Pancreas (tissue), 10 donors: ENCODE measurements around the gene TINCR. TPM values are rescaled to one million over a fixed set of nuclear protein-coding genes. Genes with fewer than 3 reads are reported as not detected.
A peak's percentile ranks its signal among the peaks of the same experiment; 100 is the strongest.

Experiments
- ATAC-seq, 4 donors: fragments of 200-7000 bp; cut with Tn5 transposase; one replicate each; pipeline versions ENCODE4 v1.8.0 to v1.9.1; 2020; ENCODE audit warnings: mild to moderate bottlenecking in 4 of 4, moderate library complexity in 4 of 4
- DNase-seq, 6 donors: peaks; one replicate each; pipeline ENCODE4 v3.0.0-alpha.2; 2020
- FAIRE-seq: peaks from 2 replicates; lab custom pipeline; 2012; peaks lifted over from hg19 to GRCh38; lab: Jason Lieb, UNC
- H3K27ac ChIP-seq, 4 donors: fragments of 200-600 bp; sonication (generic); 1 replicate in 3 of 4; 2 replicates in 1 of 4; pipeline versions ENCODE4 v1.5.0 to v1.8.0; 2020
- H3K27me3 ChIP-seq, 4 donors: fragments of 200-600 bp; one replicate each; pipeline ENCODE4 v1.8.0; 2021
- H3K36me3 ChIP-seq, 3 donors: fragments of 200-600 bp; sonication (generic) in 1 of 3; one replicate each; pipeline versions ENCODE4 v1.5.0 to v1.8.0; 2020 to 2021
- H3K4me1 ChIP-seq, 3 donors: fragments of 200-600 bp; one replicate each; pipeline ENCODE4 v1.8.0; 2021
- H3K4me3 ChIP-seq, 4 donors: fragments of 200-600 bp; sonication (generic) in 2 of 4; one replicate each; pipeline versions ENCODE4 v1.5.0 to v1.8.0; 2020 to 2021
- H3K9me3 ChIP-seq, 4 donors: fragments of 200-600 bp; one replicate each; pipeline ENCODE4 v1.8.0; 2021
- CTCF ChIP-seq, 4 donors: fragments of 200-600 bp; sonication (generic) in 3 of 4; IDR thresholded peaks; one replicate each; pipeline versions ENCODE4 v1.5.0 to v1.8.0; 2021; ENCODE audit warnings: antibody characterized with exemption in 4 of 4
- WGBS, 2 donors: extraction: QIAGEN DNeasy Blood & Tissue Kit; methylation state at CpG; one replicate each; pipeline ENCODE4 v1.1.7; 2013; 5-methylcytosine and 5-hydroxymethylcytosine counted together
- intact Hi-C, 3 donors: fragments of 100-400 bp; cut with DNase I; formaldehyde crosslinking; loops; one replicate each; pipeline versions ENCODE4 v1.11.1 to v1.14.2; 2022
- polyA plus RNA-seq, 2 donors: library from polyadenylated mRNA; stranded (reverse); fragments of 200-250 nt; gene quantifications; one replicate each; pipeline ENCODE4 v1.2.3, GENCODE V29; 2013
- total RNA-seq, 6 donors: library from RNA; stranded (reverse); fragmentation: NEBNext Ultra II Directional in 4 of 6; extraction: Animal tissue kit (Norgen Biotek cat#: 25700) in 4 of 6; gene quantifications; one replicate each; pipeline versions ENCODE4 v1.2.1 to v1.2.4, GENCODE V29; 2021 to 2023
- donor health status: healthy with polysubstance abuse.
- donor health status: DM: no; HTN: no; CAD: no; lungs with moderate emphysema.
- donor health status: DM: no; HTN: no; CAD: no.
- donor health status: control.
- donor health status: control.
- donor health status: Bipolar disorder and iron deficiency.
- donor health status: DM: yes; HTN: yes; CAD: no.
- donor health status: DM: no; HTN: no; CAD: no.
- donor health status: DM: no; HTN: no; CAD: no.
- donor health status: DM: yes; HTN: yes; CAD: no.

The TINCR gene
- total and polyA plus RNA-seq, 8 donors, result 0.09 to 0.85 (median 0.22) TPM; not detected in 1

DNA sequence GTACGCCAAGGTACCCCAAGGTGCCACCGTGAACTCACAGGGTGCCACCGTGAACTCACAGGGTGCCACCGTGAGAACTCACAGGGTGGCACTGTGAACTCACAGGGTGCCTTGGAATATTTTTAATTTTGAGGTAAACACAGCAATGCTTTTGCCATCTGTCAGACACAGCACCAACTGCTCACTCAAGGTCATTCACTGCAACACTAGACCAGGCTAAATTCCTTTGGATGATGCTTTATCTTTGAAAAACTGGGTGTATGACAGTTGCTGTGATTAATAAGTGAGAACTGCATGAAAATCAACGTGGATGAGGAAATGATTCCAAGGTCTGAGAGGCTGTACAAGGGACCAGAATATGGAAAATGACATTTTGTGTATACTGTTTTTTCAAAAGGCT is 35.9 kb upstream of the TINCR start:
- H3K27ac ChIP-seq, result peak overlapping the region in 2 of 4 donors; percentile 23 to 39
- TF ChIP-seq CTCF (IDR thresholded peaks at IDR 0.05), result no peak
- no peaks in the 10 kb centered on the region for H3K4me1 ChIP-seq
- no peak for DNase-seq
- H3K27me3 ChIP-seq, result no peaks in the 10 kb centered on the region
- no peaks in the 10 kb centered on the region for H3K9me3 ChIP-seq
- ATAC-seq, result peak in 3 of 4 donors; percentile 36 to 74 (median 60)
- H3K36me3 ChIP-seq, result peaks cover 9 to 79% (median 53%) of the 10 kb centered on the region in 3 donors
- 31 to 35% methylated on average over 5 of the region's 5 CpGs for WGBS, 2 donors
- FAIRE-seq, result no peak
- H3K4me3 ChIP-seq, result no peak overlapping the region
- intact Hi-C loops, result no loop called here

DNA sequence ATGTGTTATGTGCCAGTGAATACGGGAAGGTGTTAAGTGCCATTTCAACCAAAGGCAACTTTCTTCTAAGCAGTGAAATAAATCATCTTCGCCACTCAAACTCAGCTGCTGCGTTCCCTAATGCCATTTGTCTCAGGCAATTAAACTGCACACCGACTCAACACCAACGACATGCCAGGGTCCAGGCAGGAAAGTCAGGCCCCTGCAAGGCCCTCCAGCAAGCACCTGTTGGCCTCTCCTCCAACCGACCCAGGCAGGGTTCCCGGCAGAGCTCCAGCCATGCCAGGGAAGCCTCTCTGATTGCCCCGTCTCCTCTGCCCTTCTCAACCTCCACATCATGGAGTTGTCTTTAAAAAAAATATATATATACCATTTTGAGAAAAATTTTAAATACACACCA is 33.0 kb upstream of the TINCR start:
- intact Hi-C loops, result no loop called here
- no peaks in the 10 kb centered on the region for H3K9me3 ChIP-seq
- no peak for DNase-seq
- H3K4me1 ChIP-seq, result no peaks in the 10 kb centered on the region
- H3K27me3 ChIP-seq, result no peaks in the 10 kb centered on the region
- peaks cover 15 to 80% (median 50%) of the 10 kb centered on the region in 3 donors for H3K36me3 ChIP-seq
- FAIRE-seq, result no peak
- H3K4me3 ChIP-seq, result no peak overlapping the region
- H3K27ac ChIP-seq, result no peak overlapping the region
- TF ChIP-seq CTCF (IDR thresholded peaks at IDR 0.05), result no peak
- no peak for ATAC-seq
- 74 to 75% methylated on average over 8 of the region's 8 CpGs for WGBS, 2 donors

DNA sequence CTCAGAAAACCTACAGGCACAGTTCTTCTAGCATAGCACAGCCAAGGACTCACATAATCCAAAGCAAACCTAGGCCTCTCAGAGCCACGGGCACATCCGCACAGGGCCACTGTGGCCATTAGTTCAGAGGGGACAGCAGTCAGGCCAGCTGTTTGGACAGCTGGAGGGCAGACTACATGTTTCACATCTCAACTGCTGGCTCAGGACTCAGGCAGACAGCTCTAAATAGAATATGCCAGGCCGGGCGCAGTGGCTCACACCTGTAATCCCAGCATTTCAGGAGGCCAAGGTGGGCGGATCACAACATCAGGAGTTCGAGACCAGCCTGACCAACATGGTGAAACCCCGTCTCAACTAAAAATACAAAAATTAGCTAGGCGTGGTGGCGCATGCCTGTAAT is 28.0 kb upstream of the TINCR start:
- no peaks in the 10 kb centered on the region for H3K27me3 ChIP-seq
- peaks cover 24 to 100% (median 82%) of the 10 kb centered on the region in 3 donors for H3K36me3 ChIP-seq
- no peak for TF ChIP-seq CTCF (IDR thresholded peaks at IDR 0.05)
- no peak for FAIRE-seq
- H3K4me3 ChIP-seq, result no peak overlapping the region
- intact Hi-C loops, result no loop called here
- peak in 1 of 6 donors; percentile 35 for DNase-seq
- H3K4me1 ChIP-seq, result no peaks in the 10 kb centered on the region
- no peak overlapping the region for H3K27ac ChIP-seq
- H3K9me3 ChIP-seq, result no peaks in the 10 kb centered on the region
- no peak for ATAC-seq
- 90% methylated on average over 9 of the region's 9 CpGs for WGBS, 2 donors

DNA sequence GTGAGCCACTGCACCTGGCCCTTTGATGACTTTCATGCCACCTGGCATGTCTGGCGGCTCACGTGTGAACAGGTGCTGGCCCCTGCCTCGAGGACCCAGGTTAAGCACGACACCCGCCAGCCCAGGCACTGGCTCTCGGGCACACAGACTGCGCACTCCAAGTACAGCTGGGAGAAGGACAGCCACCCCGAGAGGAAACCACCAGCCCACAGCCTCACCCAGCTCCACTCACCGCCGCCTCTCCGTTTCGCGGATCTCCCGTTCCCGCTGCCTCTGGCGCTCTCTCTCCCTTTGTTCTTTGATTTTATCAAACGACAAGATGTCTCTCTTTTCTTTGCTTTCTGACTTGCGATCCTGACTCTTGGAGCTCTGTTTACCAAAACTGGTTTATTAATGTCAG is 27.4 kb upstream of the TINCR start:
- H3K4me1 ChIP-seq, result no peaks in the 10 kb centered on the region
- no peak for TF ChIP-seq CTCF (IDR thresholded peaks at IDR 0.05)
- intact Hi-C loops, result no loop called here
- no peak overlapping the region for H3K27ac ChIP-seq
- ATAC-seq (no peak), DNase-seq (peak in 1 of 6 donors; percentile 41), FAIRE-seq (no peak)
- no peak overlapping the region for H3K4me3 ChIP-seq
- H3K36me3 ChIP-seq, result peaks cover 24 to 100% (median 84%) of the 10 kb centered on the region in 3 donors
- WGBS, 2 donors, result 88 to 90% methylated on average over 18 of the region's 18 CpGs
- H3K9me3 ChIP-seq, result no peaks in the 10 kb centered on the region
- H3K27me3 ChIP-seq, result no peaks in the 10 kb centered on the region

DNA sequence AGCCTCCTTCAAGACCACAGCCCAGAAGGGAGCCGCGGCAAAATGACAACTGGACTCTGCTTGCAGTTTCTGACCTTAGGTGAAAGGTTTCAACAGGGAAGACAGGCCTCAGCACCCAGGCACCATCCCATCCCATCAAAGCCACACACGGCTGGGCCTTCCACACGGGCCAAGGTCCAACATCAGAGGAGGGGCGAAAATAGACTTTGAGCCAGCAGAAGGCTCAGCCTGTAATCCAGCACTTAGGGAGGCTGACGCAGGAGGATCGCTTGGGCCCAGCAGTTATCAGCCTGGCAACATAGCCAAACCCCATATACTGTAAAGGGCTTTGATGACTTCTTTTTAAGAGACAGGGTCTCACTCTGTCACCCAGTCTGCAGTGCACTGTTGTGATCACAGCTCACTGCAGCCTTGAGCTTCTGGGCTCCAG is 26.8 kb upstream of the TINCR start:
- no peaks in the 10 kb centered on the region for H3K4me1 ChIP-seq
- intact Hi-C loops, result no loop called here
- FAIRE-seq (no peak), ATAC-seq (no peak), DNase-seq (peak in 1 of 6 donors; percentile 22)
- no peak overlapping the region for H3K4me3 ChIP-seq
- TF ChIP-seq CTCF (IDR thresholded peaks at IDR 0.05), result no peak
- no peak overlapping the region for H3K27ac ChIP-seq
- no peaks in the 10 kb centered on the region for H3K27me3 ChIP-seq
- WGBS, 2 donors, result 93% methylated on average over 7 of the region's 7 CpGs
- H3K9me3 ChIP-seq, result no peaks in the 10 kb centered on the region
- H3K36me3 ChIP-seq, result peaks cover 24 to 100% (median 86%) of the 10 kb centered on the region in 3 donors
